Activated T-helper 2 cell treated with anti-CD3 and anti-CD28 coated beads, Interferon-gamma antibody, Interleukin-2, Interleukin-4, amounts not matched to agents 10 μg/mL and 5 μg/mL and 100 μg/mL, durations not matched to agents 14 hours and 24 hours and 36 hours (primary cell): ENCODE data around the gene SLC35F6. TPM values are rescaled to one million over a fixed set of nuclear protein-coding genes. Genes with fewer than 3 reads are reported as not detected.
"Not testable (repeated sequence)": the region's sequence is repeated elsewhere in the genome, so short reads cannot be mapped to it uniquely, and the experiment has no call there.

Source experiments
- DNase-seq: peaks from one replicate; pipeline ENCODE4 v3.0.0; 2021; ENCODE audit warnings: low spot score
- H3K27ac Mint-ChIP-seq: one replicate; pipeline ENCODE4 v1.8.0; 2021; ENCODE audit warnings: mixed read lengths
- H3K27me3 Mint-ChIP-seq: one replicate; pipeline ENCODE4 v1.8.0; 2021; ENCODE audit warnings: low read depth, mixed read lengths
- H3K36me3 Mint-ChIP-seq: one replicate; pipeline ENCODE4 v1.8.0; 2021; ENCODE audit warnings: low read depth, mixed read lengths
- H3K4me1 Mint-ChIP-seq: one replicate; pipeline ENCODE4 v1.8.0; 2021; ENCODE audit warnings: low read depth, mixed read lengths
- H3K4me3 Mint-ChIP-seq: one replicate; pipeline ENCODE4 v1.8.0; 2021; ENCODE audit warnings: low read depth, mild to moderate bottlenecking, moderate library complexity, mixed read lengths
- H3K9me3 Mint-ChIP-seq: one replicate; pipeline ENCODE4 v1.8.0; 2021; ENCODE audit warnings: mixed read lengths
- intact Hi-C: fragments of 100-400 bp; cut with micrococcal nuclease; formaldehyde crosslinking; loops from one replicate; pipeline ENCODE4 v1.15.1; 2023
- total RNA-seq: library from RNA; stranded (reverse); gene quantifications from 2 replicates; pipeline ENCODE4 v1.2.3, GENCODE V29; 2022

Gene SLC35F6
- total RNA-seq, 1 donor from 2014 or later: 11.8 TPM

- H3K4me3 Mint-ChIP-seq: no peak overlapping the region
- H3K27ac Mint-ChIP-seq: no peak overlapping the region
- intact Hi-C loops: no loop called here
- H3K36me3 Mint-ChIP-seq: no peaks in the 10 kb centered on the region
- H3K27me3 Mint-ChIP-seq: peaks cover 18% of the 10 kb centered on the region
- H3K9me3 Mint-ChIP-seq: no peaks in the 10 kb centered on the region
- DNase-seq: no peak
- peaks cover 5% of the 10 kb centered on the region for H3K4me1 Mint-ChIP-seq
Measured at GRCh38 chr2:26812731-26813130, 48.6 kb downstream of the SLC35F6 start.

DNA sequence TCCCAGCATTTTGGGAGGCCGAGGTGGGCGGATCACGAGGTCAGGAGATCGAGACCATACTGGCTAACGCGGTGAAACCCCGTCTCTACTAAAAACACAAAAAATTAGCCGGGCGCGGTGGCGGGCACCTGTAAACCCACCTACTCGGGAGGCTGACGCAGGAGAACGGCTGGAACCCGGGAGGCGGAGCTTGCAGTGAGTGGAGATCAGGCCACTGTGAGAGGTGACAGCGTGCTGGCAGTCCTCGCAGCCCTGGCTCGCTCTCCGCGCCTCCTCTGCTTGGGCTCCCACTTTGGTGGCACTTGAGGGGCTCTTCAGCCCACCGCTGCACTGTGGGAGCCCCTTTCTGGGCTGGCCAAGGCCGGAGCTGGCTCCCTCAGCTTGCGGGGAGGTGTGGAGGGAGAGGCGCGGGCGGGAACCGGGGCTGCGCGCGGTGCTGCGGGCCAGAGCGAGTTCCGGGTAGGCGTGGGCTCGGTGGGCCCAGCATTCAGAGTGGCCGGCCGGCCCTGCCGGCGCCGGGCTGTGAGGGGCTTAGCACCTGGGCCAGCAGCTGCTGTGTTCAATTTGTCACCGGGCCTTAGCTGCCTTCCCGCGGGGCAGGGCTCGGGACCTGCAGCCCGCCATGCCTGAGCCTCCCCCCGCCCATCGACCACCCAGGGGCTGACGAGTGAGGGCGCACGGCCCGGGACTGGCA is 50.1 kb downstream of the SLC35F6 start:
- H3K27me3 Mint-ChIP-seq: peaks cover 21% of the 10 kb centered on the region
- H3K4me3 Mint-ChIP-seq, DNase-seq, H3K9me3 Mint-ChIP-seq, H3K27ac Mint-ChIP-seq, intact Hi-C loops, H3K36me3 Mint-ChIP-seq, H3K4me1 Mint-ChIP-seq: not testable (repeated sequence)

DNA sequence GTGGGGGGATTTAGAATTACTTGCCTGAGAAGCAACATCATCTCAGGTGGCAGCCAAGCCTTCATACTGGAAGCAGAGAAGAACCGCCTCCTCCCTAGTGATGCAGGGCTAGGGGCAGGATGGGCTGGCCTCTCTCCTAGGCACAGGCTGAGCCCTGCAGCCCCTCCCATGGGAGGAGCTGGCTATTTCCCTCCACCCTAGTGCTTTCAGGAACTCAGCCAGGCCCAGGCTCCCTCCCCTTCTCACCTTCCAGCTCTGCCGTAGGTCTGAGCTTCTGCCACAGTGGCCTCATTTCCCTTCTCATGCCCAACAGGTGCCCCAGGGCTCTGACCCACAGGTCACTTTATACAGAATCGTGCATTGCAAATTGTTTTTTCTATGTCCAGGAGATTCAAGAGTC is 52.8 kb downstream of the SLC35F6 start:
- Mint-ChIP-seq H3K9me3 (no peaks in the 10 kb centered on the region), H3K27me3 (peaks cover 18% of the 10 kb centered on the region), H3K4me1 (no peaks in the 10 kb centered on the region), H3K27ac (no peak overlapping the region), H3K36me3 (no peaks in the 10 kb centered on the region), H3K4me3 (no peak overlapping the region)
- no peak for DNase-seq
- intact Hi-C loops: no loop called here

GRCh38 chr2:26818255-26818654 is 54.2 kb downstream of the SLC35F6 start:
- H3K4me3 Mint-ChIP-seq: no peak overlapping the region
- no peaks in the 10 kb centered on the region for H3K4me1 Mint-ChIP-seq
- no peak overlapping the region for H3K27ac Mint-ChIP-seq
- no peaks in the 10 kb centered on the region for H3K9me3 Mint-ChIP-seq
- no peaks in the 10 kb centered on the region for H3K36me3 Mint-ChIP-seq
- H3K27me3 Mint-ChIP-seq: peaks cover 13% of the 10 kb centered on the region
- DNase-seq: no peak
- intact Hi-C loops: no loop called here

DNA sequence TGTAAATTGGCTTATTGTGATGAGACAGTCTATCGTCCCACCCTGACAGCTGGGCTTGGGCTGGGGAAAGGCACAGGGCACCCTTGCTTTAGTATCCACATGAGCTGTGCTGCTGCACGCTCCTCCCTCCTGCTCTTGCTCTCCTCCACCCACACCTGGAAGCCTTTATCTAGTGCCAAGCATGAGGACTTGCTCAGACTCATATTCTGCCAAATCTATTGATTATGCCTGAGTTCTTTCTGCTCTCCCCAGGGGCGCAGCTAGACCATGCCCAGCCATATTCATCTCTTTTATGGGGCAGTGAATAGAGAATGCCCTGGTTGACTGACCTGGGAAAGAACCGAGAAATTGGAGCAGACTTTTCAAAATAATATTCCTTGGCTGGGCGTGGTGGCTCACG is 54.9 kb downstream of the SLC35F6 start:
- H3K27ac Mint-ChIP-seq: no peak overlapping the region
- H3K4me3 Mint-ChIP-seq: no peak overlapping the region
- peaks cover 13% of the 10 kb centered on the region for H3K27me3 Mint-ChIP-seq
- DNase-seq: no peak
- intact Hi-C loops: no loop called here
- H3K36me3 Mint-ChIP-seq: no peaks in the 10 kb centered on the region
- H3K4me1 Mint-ChIP-seq: no peaks in the 10 kb centered on the region
- no peaks in the 10 kb centered on the region for H3K9me3 Mint-ChIP-seq

DNA sequence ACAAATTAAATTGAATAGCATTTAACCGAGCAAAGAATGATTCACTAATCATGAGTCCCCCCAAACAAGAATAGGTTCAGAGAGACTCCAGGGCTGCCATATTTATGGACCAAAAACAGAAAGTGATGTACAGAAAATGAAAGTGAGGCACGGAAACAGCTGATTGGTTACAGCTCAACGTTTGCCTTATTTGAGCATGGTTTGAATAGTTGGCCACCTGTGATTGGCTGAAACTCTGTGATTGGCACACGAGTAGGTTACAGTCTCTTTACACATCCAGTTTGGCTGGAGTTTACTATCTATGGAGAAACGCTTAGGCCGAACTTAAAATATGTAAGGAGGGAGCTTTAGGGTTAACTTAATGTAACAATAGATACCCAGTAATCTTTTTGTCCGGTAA is 56.8 kb downstream of the SLC35F6 start:
- H3K4me1 Mint-ChIP-seq: no peaks in the 10 kb centered on the region
- H3K9me3 Mint-ChIP-seq: no peaks in the 10 kb centered on the region
- no peak for DNase-seq
- no peaks in the 10 kb centered on the region for H3K36me3 Mint-ChIP-seq
- H3K27ac Mint-ChIP-seq: no peak overlapping the region
- no peak overlapping the region for H3K4me3 Mint-ChIP-seq
- peaks cover 11% of the 10 kb centered on the region for H3K27me3 Mint-ChIP-seq
- intact Hi-C loops: no loop called here

GRCh38 chr2:26822877-26823276 is 58.8 kb downstream of the SLC35F6 start:
- intact Hi-C loops: no loop called here
- H3K4me3 Mint-ChIP-seq: no peak overlapping the region
- no peaks in the 10 kb centered on the region for H3K36me3 Mint-ChIP-seq
- H3K27ac Mint-ChIP-seq: no peak overlapping the region
- H3K9me3 Mint-ChIP-seq: no peaks in the 10 kb centered on the region
- H3K4me1 Mint-ChIP-seq: no peaks in the 10 kb centered on the region
- peaks cover 7% of the 10 kb centered on the region for H3K27me3 Mint-ChIP-seq
- DNase-seq: no peak

Other genes starting within 250 kb of the SLC35F6 start
- not detected in 2 replicates for gene CIB4, start 122.9 kb upstream of the SLC35F6 start, total RNA-seq
- not detected in 2 replicates for gene KCNK3, start 71.6 kb upstream of the SLC35F6 start, total RNA-seq
- 24.3 and 27.3 TPM in 2 replicates for gene CENPA, start 21.8 kb downstream of the SLC35F6 start, total RNA-seq
- 0.05 TPM in 1 of 2 replicates, not detected in the other for gene DPYSL5, start 83.8 kb downstream of the SLC35F6 start, total RNA-seq
- gene MAPRE3, start 206.4 kb downstream of the SLC35F6 start, total RNA-seq: 1.8 and 2.2 TPM in 2 replicates